ENCODE data around the gene NKAPD1.
"Not testable (repeated sequence)": the region's sequence is repeated elsewhere in the genome, so short reads cannot be mapped to it uniquely, and the experiment has no call there.

The NKAPD1 gene

GRCh38 chr11:112085822-112086421 lies 11.8 kb downstream of the NKAPD1 start:
- in situ Hi-C loops (cut with MboI; ENCODE audit: low sequenced_read_pairs) = no loop called here

- in situ Hi-C loops (cut with MboI; ENCODE audit: low sequenced_read_pairs) = no loop called here
Observed at GRCh38 chr11:112086422-112087191, 12.5 kb downstream of the NKAPD1 start, which contains the start of the genes SDHD and TIMM8B. TSS of gene SDHD (plus strand) at chr11:112086873. CDS start at chr11:112086908, 35 bp downstream. TSS of gene TIMM8B (minus strand) at chr11:112086756. CDS start at chr11:112086723, 33 bp downstream.

- in situ Hi-C loops (cut with MboI; ENCODE audit: low sequenced_read_pairs) = no loop called here
Observed at GRCh38 chr11:112087212-112087611, 13.1 kb downstream of the NKAPD1 start.

GRCh38 chr11:112095302-112095701 lies 21.2 kb downstream of the NKAPD1 start:
- in situ Hi-C loops (cut with MboI; ENCODE audit: low sequenced_read_pairs) = not testable (repeated sequence)

- in situ Hi-C loops (cut with MboI; ENCODE audit: low sequenced_read_pairs) = no loop called here
Observed at GRCh38 chr11:112096194-112096593, 22.1 kb downstream of the NKAPD1 start.

- in situ Hi-C loops (cut with MboI; ENCODE audit: low sequenced_read_pairs) = no loop called here
Observed at GRCh38 chr11:112097734-112098528, 23.8 kb downstream of the NKAPD1 start.

GRCh38 chr11:112100462-112100861 lies 26.4 kb downstream of the NKAPD1 start:
- in situ Hi-C loops (cut with MboI; ENCODE audit: low sequenced_read_pairs) = no loop called here

GRCh38 chr11:112103446-112103845 lies 29.3 kb downstream of the NKAPD1 start:
- in situ Hi-C loops (cut with MboI; ENCODE audit: low sequenced_read_pairs) = no loop called here

GRCh38 chr11:112106070-112106469 lies 32.0 kb downstream of the NKAPD1 start:
- in situ Hi-C loops (cut with MboI; ENCODE audit: low sequenced_read_pairs) = no loop called here

GRCh38 chr11:112113539-112114457 lies 39.7 kb downstream of the NKAPD1 start:
- in situ Hi-C loops (cut with MboI; ENCODE audit: low sequenced_read_pairs) = no loop called here

- in situ Hi-C loops (cut with MboI; ENCODE audit: low sequenced_read_pairs) = no loop called here
Observed at GRCh38 chr11:112114460-112114859, 40.4 kb downstream of the NKAPD1 start.

GRCh38 chr11:112115386-112115785 lies 41.3 kb downstream of the NKAPD1 start:
- in situ Hi-C loops (cut with MboI; ENCODE audit: low sequenced_read_pairs) = no loop called here

GRCh38 chr11:112118176-112118575 lies 44.1 kb downstream of the NKAPD1 start:
- in situ Hi-C loops (cut with MboI; ENCODE audit: low sequenced_read_pairs) = no loop called here

GRCh38 chr11:112121981-112122615 lies 48.0 kb downstream of the NKAPD1 start:
- in situ Hi-C loops (cut with MboI; ENCODE audit: low sequenced_read_pairs) = no loop called here

GRCh38 chr11:112123129-112123528 lies 49.0 kb downstream of the NKAPD1 start:
- in situ Hi-C loops (cut with MboI; ENCODE audit: low sequenced_read_pairs) = no loop called here

GRCh38 chr11:112127056-112127455 lies 53.0 kb downstream of the NKAPD1 start:
- in situ Hi-C loops (cut with MboI; ENCODE audit: low sequenced_read_pairs) = no loop called here

- in situ Hi-C loops (cut with MboI; ENCODE audit: low sequenced_read_pairs) = no loop called here
Observed at GRCh38 chr11:112128483-112129121, 54.5 kb downstream of the NKAPD1 start.

- in situ Hi-C loops (cut with MboI; ENCODE audit: low sequenced_read_pairs) = no loop called here
Observed at GRCh38 chr11:112129656-112130055, 55.6 kb downstream of the NKAPD1 start.

- in situ Hi-C loops (cut with MboI; ENCODE audit: low sequenced_read_pairs) = no loop called here
Observed at GRCh38 chr11:112132737-112133136, 58.6 kb downstream of the NKAPD1 start.

All from HL-60/S4 (cell line).